ENCODE data around the gene POLR2J3. TPM values are rescaled to one million over a fixed set of nuclear protein-coding genes. Genes with fewer than 3 reads are reported as not detected.
"Not testable (repeated sequence)": the region's sequence is repeated elsewhere in the genome, so short reads cannot be mapped to it uniquely, and the experiment has no call there.

POLR2J3 gene
- total and polyA plus RNA-seq, 10 of the 15 experiments (the other 5 are each of a cell fraction or from before 2014, with no cell fraction given) = 24.1 to 143 (median 53.1) TPM

- H3K27ac ChIP-seq (ENCODE audit: control insufficient read depth, insufficient read depth); H3K9ac ChIP-seq (ENCODE audit: control insufficient read depth, insufficient read depth, low read length); H3K36me3 ChIP-seq (ENCODE audit: control insufficient read depth in 2 of 2, insufficient read depth in 2 of 2, low read length in 1 of 2); POLR2A ChIA-PET; H3K9me3 ChIP-seq (replicated peaks; ENCODE audit: control insufficient read depth, insufficient read depth, low read length); DNase-seq (ENCODE audit: low read depth, low spot score); in situ Hi-C loops (cut with MboI); H3K4me1 ChIP-seq (ENCODE audit: control insufficient read depth, insufficient read depth, low read length); SMC1A ChIA-PET (ENCODE audit: uncharacterized antibody, unreplicated experiment); H3K79me2 ChIP-seq (ENCODE audit: control insufficient read depth, insufficient read depth, low read length); BruUV-seq (replicated peaks); H2AFZ ChIP-seq (ENCODE audit: control insufficient read depth, low read depth, low read length); FAIRE-seq; H3K27me3 ChIP-seq (replicated peaks in 1 of 2; ENCODE audit: control insufficient read depth in 2 of 2, insufficient read depth in 2 of 2, low read length in 1 of 2); H4K20me1 ChIP-seq (ENCODE audit: control insufficient read depth, insufficient read depth); intact Hi-C loops (cut with micrococcal nuclease; ENCODE audit: unreplicated experiment); H3K4me3 ChIP-seq; RAD21 ChIA-PET (ENCODE audit: unreplicated experiment); CTCF ChIA-PET; H3K4me2 ChIP-seq (ENCODE audit: control insufficient read depth, insufficient read depth): not testable (repeated sequence)
- ATAC-seq = peak; percentile 79
- WGBS (ENCODE audit: insufficient coverage, insufficient replicate concordance, low lambda C conversion rate, missing lambda C conversion rate) = 36% methylated on average over 8 of the region's 26 CpGs
These were observed 20.2 kb upstream of the POLR2J3 start for GRCh38 chr7:102592477-102593019.

DNA sequence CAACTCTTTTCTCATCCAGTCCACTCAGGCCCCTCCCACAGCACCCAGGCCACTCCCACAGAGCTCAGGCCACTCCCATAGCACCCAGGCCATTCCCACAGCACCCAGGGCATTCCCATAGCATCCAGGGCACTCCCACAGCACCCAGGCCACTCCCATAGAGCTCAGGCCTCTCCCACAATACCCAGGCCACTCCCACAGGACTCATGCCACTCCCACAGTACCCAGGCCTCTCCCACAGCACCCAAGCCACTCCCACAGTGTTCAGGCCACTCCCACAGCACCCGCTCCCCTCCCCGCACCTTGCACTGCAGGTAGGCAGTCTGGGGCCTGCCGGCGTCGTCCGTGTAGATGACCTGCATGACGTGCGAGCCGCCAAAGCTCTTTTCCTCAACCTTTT is 17.5 kb upstream of the POLR2J3 start:
- intact Hi-C loops (cut with micrococcal nuclease; ENCODE audit: unreplicated experiment); H3K9ac ChIP-seq (ENCODE audit: control insufficient read depth, insufficient read depth, low read length); RAD21 ChIA-PET (ENCODE audit: unreplicated experiment); FAIRE-seq; DNase-seq (ENCODE audit: low read depth, low spot score); SMC1A ChIA-PET (ENCODE audit: uncharacterized antibody, unreplicated experiment); BruUV-seq (replicated peaks); H3K27ac ChIP-seq (ENCODE audit: control insufficient read depth, insufficient read depth); CTCF ChIA-PET; H3K27me3 ChIP-seq (replicated peaks in 1 of 2; ENCODE audit: control insufficient read depth in 2 of 2, insufficient read depth in 2 of 2, low read length in 1 of 2); POLR2A ChIA-PET; H3K79me2 ChIP-seq (ENCODE audit: control insufficient read depth, insufficient read depth, low read length); H3K4me2 ChIP-seq (ENCODE audit: control insufficient read depth, insufficient read depth); H3K36me3 ChIP-seq (ENCODE audit: control insufficient read depth in 2 of 2, insufficient read depth in 2 of 2, low read length in 1 of 2); H3K4me3 ChIP-seq; in situ Hi-C loops (cut with MboI); H3K4me1 ChIP-seq (ENCODE audit: control insufficient read depth, insufficient read depth, low read length); H4K20me1 ChIP-seq (ENCODE audit: control insufficient read depth, insufficient read depth); H2AFZ ChIP-seq (ENCODE audit: control insufficient read depth, low read depth, low read length); H3K9me3 ChIP-seq (replicated peaks; ENCODE audit: control insufficient read depth, insufficient read depth, low read length): not testable (repeated sequence)
- ATAC-seq = peak; percentile 81
- WGBS (ENCODE audit: insufficient coverage, insufficient replicate concordance, low lambda C conversion rate, missing lambda C conversion rate) = no CpG with 5 or more reads among the region's 9 CpGs

DNA sequence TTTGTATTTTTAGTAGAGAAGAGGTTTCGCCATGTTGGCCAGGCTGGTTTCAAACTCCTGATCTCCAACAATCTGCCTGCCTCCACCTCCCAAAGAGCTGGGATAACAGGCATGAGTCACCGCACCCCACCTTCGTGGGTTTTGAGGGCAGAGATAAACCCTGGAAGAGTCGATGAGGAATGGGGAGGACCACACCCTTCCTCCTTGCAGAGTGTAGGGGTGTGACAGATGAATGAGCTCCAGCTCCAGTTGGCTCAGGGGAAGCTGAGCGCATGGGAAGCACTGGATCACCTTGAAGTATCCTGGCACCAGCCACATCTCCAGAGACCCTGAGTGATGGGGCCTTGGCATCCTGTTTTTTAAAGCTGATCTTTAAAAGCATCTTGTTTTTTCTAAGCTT is 11.1 kb upstream of the POLR2J3 start:
- POLR2A ChIA-PET; H3K4me2 ChIP-seq (ENCODE audit: control insufficient read depth, insufficient read depth); H3K27ac ChIP-seq (ENCODE audit: control insufficient read depth, insufficient read depth); H4K20me1 ChIP-seq (ENCODE audit: control insufficient read depth, insufficient read depth); intact Hi-C loops (cut with micrococcal nuclease; ENCODE audit: unreplicated experiment); H3K4me1 ChIP-seq (ENCODE audit: control insufficient read depth, insufficient read depth, low read length); SMC1A ChIA-PET (ENCODE audit: uncharacterized antibody, unreplicated experiment); H3K79me2 ChIP-seq (ENCODE audit: control insufficient read depth, insufficient read depth, low read length); H3K9ac ChIP-seq (ENCODE audit: control insufficient read depth, insufficient read depth, low read length); H3K9me3 ChIP-seq (replicated peaks; ENCODE audit: control insufficient read depth, insufficient read depth, low read length); CTCF ChIA-PET; DNase-seq (ENCODE audit: low read depth, low spot score); H2AFZ ChIP-seq (ENCODE audit: control insufficient read depth, low read depth, low read length); BruUV-seq (replicated peaks); ATAC-seq; in situ Hi-C loops (cut with MboI); H3K27me3 ChIP-seq (replicated peaks in 1 of 2; ENCODE audit: control insufficient read depth in 2 of 2, insufficient read depth in 2 of 2, low read length in 1 of 2); FAIRE-seq; H3K36me3 ChIP-seq (ENCODE audit: control insufficient read depth in 2 of 2, insufficient read depth in 2 of 2, low read length in 1 of 2); H3K4me3 ChIP-seq; RAD21 ChIA-PET (ENCODE audit: unreplicated experiment): not testable (repeated sequence)
- WGBS (ENCODE audit: insufficient coverage, insufficient replicate concordance, low lambda C conversion rate, missing lambda C conversion rate) = no CpG with 5 or more reads among the region's 5 CpGs

- in situ Hi-C loops (cut with MboI); FAIRE-seq; H3K27ac ChIP-seq (ENCODE audit: control insufficient read depth, insufficient read depth); H4K20me1 ChIP-seq (ENCODE audit: control insufficient read depth, insufficient read depth); H3K4me1 ChIP-seq (ENCODE audit: control insufficient read depth, insufficient read depth, low read length); H3K4me2 ChIP-seq (ENCODE audit: control insufficient read depth, insufficient read depth); DNase-seq (ENCODE audit: low read depth, low spot score); BruUV-seq (replicated peaks); SMC1A ChIA-PET (ENCODE audit: uncharacterized antibody, unreplicated experiment); RAD21 ChIA-PET (ENCODE audit: unreplicated experiment); CTCF ChIA-PET; ATAC-seq; H3K9ac ChIP-seq (ENCODE audit: control insufficient read depth, insufficient read depth, low read length); H2AFZ ChIP-seq (ENCODE audit: control insufficient read depth, low read depth, low read length); H3K36me3 ChIP-seq (ENCODE audit: control insufficient read depth in 2 of 2, insufficient read depth in 2 of 2, low read length in 1 of 2); POLR2A ChIA-PET; H3K4me3 ChIP-seq; intact Hi-C loops (cut with micrococcal nuclease; ENCODE audit: unreplicated experiment); H3K27me3 ChIP-seq (replicated peaks in 1 of 2; ENCODE audit: control insufficient read depth in 2 of 2, insufficient read depth in 2 of 2, low read length in 1 of 2); H3K9me3 ChIP-seq (replicated peaks; ENCODE audit: control insufficient read depth, insufficient read depth, low read length); H3K79me2 ChIP-seq (ENCODE audit: control insufficient read depth, insufficient read depth, low read length): not testable (repeated sequence)
- no CpG with 5 or more reads among the region's 5 CpGs for WGBS (ENCODE audit: insufficient coverage, insufficient replicate concordance, low lambda C conversion rate, missing lambda C conversion rate)
These were observed 9.3 kb upstream of the POLR2J3 start for GRCh38 chr7:102581722-102582121.

All from GM12878 (cell line).